Measurements from ENCODE around the gene ETV6. TPM values are rescaled to one million over a fixed set of nuclear protein-coding genes. Genes with fewer than 3 reads are reported as not detected.

Gene ETV6
- total RNA-seq, 2 donors from 2014 or later: 17.5 to 17.9 TPM

DNA sequence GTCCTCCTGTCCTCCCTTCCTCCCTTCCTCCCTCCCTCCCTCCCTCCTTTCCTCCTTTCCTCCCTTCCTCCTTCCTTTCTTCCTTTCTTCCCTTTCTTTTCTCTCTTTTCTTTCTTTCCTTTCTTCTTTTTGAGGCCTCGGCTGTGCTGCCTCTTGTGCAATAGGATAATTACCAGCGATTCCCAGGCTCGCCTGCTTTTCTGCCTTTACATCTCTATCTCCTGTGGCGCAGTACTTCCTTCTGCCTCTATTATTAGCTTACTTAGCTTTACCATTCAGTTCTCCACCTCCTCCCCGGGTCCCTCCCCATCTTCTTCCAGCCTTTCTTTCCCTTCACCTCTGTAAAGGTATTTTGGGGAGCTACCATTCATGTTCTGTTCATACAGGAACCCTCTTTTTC lies 19.9 kb downstream of the ETV6 start:
- 72 to 94% methylated on average over 5 of the region's 5 CpGs for WGBS, 2 donors
- H3K27ac ChIP-seq: no peak overlapping the region
- no peak overlapping the region for H3K4me3 ChIP-seq
- TF ChIP-seq, protein P1, sequence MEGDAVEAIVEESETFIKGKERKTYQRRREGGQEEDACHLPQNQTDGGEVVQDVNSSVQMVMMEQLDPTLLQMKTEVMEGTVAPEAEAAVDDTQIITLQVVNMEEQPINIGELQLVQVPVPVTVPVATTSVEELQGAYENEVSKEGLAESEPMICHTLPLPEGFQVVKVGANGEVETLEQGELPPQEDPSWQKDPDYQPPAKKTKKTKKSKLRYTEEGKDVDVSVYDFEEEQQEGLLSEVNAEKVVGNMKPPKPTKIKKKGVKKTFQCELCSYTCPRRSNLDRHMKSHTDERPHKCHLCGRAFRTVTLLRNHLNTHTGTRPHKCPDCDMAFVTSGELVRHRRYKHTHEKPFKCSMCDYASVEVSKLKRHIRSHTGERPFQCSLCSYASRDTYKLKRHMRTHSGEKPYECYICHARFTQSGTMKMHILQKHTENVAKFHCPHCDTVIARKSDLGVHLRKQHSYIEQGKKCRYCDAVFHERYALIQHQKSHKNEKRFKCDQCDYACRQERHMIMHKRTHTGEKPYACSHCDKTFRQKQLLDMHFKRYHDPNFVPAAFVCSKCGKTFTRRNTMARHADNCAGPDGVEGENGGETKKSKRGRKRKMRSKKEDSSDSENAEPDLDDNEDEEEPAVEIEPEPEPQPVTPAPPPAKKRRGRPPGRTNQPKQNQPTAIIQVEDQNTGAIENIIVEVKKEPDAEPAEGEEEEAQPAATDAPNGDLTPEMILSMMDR (IDR thresholded peaks at IDR 0.05): no peak
- TF ChIP-seq POLR2A (IDR thresholded peaks at IDR 0.05): no peak
- intact Hi-C loops (cut with DNase I): no loop called here
- DNase-seq (no peak), ATAC-seq (no peak)
- H3K4me1 ChIP-seq: peaks cover 18% of the 10 kb centered on the region
- no peaks in the 10 kb centered on the region for H3K9me3 ChIP-seq
- H3K27me3 ChIP-seq: no peaks in the 10 kb centered on the region
- no peaks in the 10 kb centered on the region for H3K36me3 ChIP-seq (replicated peaks in 1 of 2; ENCODE audit: insufficient read depth in 1 of 2, low read depth in 2 of 2)

DNA sequence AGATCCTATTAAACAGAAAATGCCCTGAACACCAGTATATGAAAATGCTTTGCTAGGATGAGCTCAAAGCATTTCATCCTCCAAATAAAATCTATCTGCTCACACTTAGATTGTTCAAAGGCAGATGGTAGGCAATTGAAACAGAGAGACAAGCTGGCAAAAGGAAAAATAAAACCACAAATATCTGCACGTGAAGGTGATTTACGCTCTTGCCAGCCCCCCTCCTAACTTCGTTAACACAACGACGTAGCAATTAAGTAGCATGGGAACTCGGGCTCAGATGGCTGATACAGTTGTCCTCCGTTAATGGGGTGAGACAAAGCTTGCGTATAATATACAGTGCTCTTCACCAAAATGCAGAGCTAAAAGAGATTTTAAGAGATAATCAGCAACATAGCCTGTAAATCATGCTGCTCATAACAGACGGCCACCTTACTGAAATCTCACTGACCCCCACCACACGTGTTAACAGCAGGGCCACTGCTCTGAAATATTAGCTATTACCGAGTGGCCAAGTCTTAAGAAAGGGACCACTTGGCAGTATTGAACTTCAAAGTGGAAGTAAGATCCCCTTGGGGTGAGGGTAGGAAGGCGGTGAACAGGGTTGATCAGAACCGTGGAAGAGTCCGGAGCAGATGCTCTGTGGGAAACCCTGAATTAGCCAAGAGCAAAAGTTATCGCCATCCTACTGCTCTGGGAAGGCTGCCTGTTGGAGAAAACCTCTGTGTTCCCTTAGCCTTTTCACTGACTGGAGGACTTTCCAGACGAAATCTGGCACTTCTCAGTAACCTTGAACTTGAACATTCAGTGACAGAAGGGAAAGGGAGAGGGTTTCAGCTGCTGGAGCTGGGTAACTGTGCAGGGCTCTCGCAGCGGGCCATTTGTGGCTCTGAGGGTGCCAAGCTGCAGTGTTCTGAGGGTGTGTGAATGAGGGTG lies 23.1 kb downstream of the ETV6 start:
- H3K4me3 ChIP-seq: no peak overlapping the region
- DNase-seq (peak in 3 of 4 donors; percentile 19 to 31 (median 29)), ATAC-seq (peak; percentile 51)
- no peaks in the 10 kb centered on the region for H3K36me3 ChIP-seq (replicated peaks in 1 of 2; ENCODE audit: insufficient read depth in 1 of 2, low read depth in 2 of 2)
- H3K4me1 ChIP-seq: peaks cover 18% of the 10 kb centered on the region
- WGBS, 2 donors: 47 to 49% methylated on average over 18 of the region's 18 CpGs
- H3K27ac ChIP-seq: peak overlapping the region in 2 of 4 donors; percentile 10 to 26
- H3K9me3 ChIP-seq: no peaks in the 10 kb centered on the region
- no peaks in the 10 kb centered on the region for H3K27me3 ChIP-seq
- intact Hi-C loops (cut with DNase I): no loop called here
- TF ChIP-seq, protein P1 (IDR thresholded peaks at IDR 0.05): no peak
- no peak for TF ChIP-seq POLR2A (IDR thresholded peaks at IDR 0.05)

DNA sequence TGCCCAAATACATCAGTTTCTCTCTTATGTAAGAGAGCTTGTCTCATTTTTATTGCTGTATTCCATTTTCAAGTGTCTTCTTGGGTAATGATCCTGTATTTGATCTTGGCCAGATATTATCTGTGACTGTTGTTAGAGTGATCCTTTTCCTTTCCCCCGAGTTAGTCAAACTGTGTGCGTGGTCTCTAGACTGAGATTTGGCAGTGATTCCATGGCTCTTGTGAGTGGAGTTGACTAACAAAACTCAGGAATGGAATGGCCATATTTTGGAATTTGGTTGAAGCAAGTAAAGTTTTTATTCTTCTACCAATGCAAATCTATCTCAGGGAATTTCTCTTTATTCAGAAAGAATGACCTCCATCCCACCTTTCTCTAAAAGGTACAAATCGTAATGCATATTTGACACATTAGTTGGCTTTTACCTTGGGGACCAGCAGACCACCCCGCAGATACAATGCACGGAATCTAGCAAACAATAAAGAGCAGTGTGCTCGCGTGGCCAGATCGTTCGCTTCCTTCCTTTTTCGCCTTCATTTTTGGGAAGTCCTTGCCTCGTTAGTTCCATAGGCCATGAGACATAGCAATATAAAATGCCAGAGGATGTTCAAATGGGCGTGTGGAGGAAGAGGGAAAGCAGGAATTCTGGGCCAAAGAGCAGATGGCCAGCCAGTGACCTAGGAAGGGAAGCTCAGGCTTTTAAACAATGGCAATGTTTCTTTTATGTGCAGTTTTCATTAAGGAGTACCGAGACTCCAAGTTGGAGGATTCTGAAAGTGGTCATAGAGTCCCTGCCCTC lies 24.4 kb downstream of the ETV6 start:
- intact Hi-C loops (cut with DNase I): no loop called here
- H3K27me3 ChIP-seq: no peaks in the 10 kb centered on the region
- H3K4me1 ChIP-seq: peaks cover 18% of the 10 kb centered on the region
- no peak overlapping the region for H3K4me3 ChIP-seq
- WGBS, 2 donors: 77 to 78% methylated on average over 13 of the region's 13 CpGs
- H3K9me3 ChIP-seq: no peaks in the 10 kb centered on the region
- ATAC-seq (no peak), DNase-seq (no peak)
- H3K27ac ChIP-seq: peak overlapping the region in 1 of 4 donors; percentile 4
- no peaks in the 10 kb centered on the region for H3K36me3 ChIP-seq (replicated peaks in 1 of 2; ENCODE audit: insufficient read depth in 1 of 2, low read depth in 2 of 2)
- TF ChIP-seq, protein P1 (IDR thresholded peaks at IDR 0.05): no peak
- no peak for TF ChIP-seq POLR2A (IDR thresholded peaks at IDR 0.05)

DNA sequence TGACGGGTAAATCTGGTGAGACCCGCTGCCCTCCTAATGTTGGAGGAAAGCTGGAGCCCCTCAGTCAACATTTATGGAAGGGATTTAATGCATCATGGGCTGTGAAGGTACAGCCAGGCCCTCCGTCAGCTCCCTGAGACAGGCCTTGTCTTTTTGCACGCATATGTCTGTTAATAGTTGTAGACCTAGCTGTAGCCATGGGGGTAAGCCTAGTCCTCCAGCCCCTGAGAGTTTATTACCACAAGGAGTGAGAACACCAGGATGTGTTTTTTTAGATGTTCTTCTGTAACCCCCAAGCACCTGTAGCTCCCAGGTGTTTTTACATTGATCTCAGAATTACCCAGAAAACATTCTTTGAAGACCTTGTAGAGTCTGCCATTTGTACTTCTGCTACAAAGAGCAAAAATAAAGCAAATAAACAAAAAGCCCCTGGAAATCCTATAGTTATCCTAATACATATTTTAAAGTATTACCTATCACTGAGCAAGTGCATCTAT lies 25.5 kb downstream of the ETV6 start:
- no peak for DNase-seq
- TF ChIP-seq, protein P1 (IDR thresholded peaks at IDR 0.05): no peak
- TF ChIP-seq POLR2A (IDR thresholded peaks at IDR 0.05): no peak
- Histone ChIP-seq H3K27ac (no peak overlapping the region), H3K4me3 (no peak overlapping the region), H3K9me3 (no peaks in the 10 kb centered on the region), H3K4me1 (peaks cover 18% of the 10 kb centered on the region), H3K36me3 (replicated peaks in 1 of 2; ENCODE audit: insufficient read depth in 1 of 2, low read depth in 2 of 2) (no peaks in the 10 kb centered on the region), H3K27me3 (no peaks in the 10 kb centered on the region)
- 90 to 96% methylated on average over 4 of the region's 4 CpGs for WGBS, 2 donors
- ATAC-seq: no peak
- intact Hi-C loops (cut with DNase I): no loop called here
